Measurements from ENCODE around the gene MACO1. TPM values are rescaled to one million over a fixed set of nuclear protein-coding genes. Genes with fewer than 3 reads are reported as not detected.
"Not testable (repeated sequence)": the region's sequence is repeated elsewhere in the genome, so short reads cannot be mapped to it uniquely, and the experiment has no call there.

MACO1 gene
- polyA plus RNA-seq, 3 donors = 24.3 to 30.9 (median 28.0) TPM

GRCh38 chr1:25505656-25506385 lies 75.1 kb downstream of the MACO1 start:
- no peak for DNase-seq (ENCODE audit: extremely low read depth in 1 of 11, low read depth in 9 of 11, low spot score in 4 of 11)

DNA sequence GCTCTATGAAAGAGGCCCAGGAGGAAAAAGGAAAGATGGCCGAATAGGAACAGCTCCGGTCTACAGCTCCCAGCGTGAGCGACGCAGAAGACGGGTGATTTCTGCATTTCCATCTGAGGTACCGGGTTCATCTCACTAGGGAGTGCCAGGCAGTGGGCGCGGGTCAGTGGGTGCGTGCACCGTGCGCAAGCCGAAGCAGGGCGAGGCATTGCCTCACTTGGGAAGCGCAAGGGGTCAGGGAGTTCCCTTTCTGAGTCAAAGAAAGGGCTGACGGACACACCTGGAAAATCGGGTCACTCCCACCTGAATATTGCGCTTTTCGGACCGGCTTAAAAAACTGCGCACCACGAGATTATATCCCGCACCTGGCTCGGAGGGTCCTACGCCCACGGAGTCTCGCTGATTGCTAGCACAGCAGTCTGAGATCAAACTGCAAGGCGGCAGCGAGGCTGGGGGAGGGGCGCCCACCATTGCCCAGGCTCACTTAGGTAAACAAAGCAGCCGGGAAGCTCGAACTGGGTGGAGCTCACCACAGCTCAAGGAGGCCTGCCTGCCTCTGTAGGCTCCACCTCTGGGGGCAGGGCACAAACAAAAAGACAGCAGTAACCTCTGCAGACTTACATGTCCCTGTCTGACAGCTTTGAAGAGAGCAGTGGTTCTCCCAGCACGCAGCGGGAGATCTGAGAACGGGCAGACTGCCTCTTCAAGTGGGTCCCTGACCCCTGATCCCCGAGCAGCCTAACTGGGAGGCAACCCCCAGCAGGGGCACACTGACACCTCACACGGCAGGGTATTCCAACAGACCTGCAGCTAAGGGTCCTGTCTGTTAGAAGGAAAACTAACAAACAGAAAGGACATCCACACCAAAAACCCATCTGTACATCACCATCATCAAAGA lies 76.1 kb downstream of the MACO1 start:
- DNase-seq (ENCODE audit: extremely low read depth in 1 of 11, low read depth in 9 of 11, low spot score in 4 of 11) = not testable (repeated sequence)

- no peak for DNase-seq (ENCODE audit: extremely low read depth in 1 of 11, low read depth in 9 of 11, low spot score in 4 of 11)
Measured at GRCh38 chr1:25513666-25514065, 83.0 kb downstream of the MACO1 start.

DNA sequence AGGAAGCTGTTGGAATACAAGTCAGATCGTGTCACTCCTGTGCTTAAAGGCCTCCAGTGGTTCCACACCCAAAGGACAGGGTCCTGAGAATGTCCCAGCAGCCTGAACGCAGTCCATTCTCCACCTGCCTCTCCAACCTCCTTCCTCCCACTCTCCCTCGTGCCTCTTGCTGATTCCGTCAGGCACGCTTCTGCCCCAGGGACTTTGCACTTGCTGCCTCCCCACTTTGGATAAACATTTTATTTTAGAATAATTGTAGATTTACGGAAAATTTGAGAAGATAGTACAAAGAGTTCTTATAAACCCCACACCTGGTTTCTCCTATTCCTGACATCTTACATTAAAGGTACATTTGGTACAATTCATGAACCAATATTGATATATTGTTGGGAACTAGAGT lies 84.3 kb downstream of the MACO1 start:
- no peak for DNase-seq (ENCODE audit: extremely low read depth in 1 of 11, low read depth in 9 of 11, low spot score in 4 of 11)

GRCh38 chr1:25516686-25517085 lies 86.0 kb downstream of the MACO1 start:
- DNase-seq (ENCODE audit: extremely low read depth in 1 of 11, low read depth in 9 of 11, low spot score in 4 of 11) = no peak

DNA sequence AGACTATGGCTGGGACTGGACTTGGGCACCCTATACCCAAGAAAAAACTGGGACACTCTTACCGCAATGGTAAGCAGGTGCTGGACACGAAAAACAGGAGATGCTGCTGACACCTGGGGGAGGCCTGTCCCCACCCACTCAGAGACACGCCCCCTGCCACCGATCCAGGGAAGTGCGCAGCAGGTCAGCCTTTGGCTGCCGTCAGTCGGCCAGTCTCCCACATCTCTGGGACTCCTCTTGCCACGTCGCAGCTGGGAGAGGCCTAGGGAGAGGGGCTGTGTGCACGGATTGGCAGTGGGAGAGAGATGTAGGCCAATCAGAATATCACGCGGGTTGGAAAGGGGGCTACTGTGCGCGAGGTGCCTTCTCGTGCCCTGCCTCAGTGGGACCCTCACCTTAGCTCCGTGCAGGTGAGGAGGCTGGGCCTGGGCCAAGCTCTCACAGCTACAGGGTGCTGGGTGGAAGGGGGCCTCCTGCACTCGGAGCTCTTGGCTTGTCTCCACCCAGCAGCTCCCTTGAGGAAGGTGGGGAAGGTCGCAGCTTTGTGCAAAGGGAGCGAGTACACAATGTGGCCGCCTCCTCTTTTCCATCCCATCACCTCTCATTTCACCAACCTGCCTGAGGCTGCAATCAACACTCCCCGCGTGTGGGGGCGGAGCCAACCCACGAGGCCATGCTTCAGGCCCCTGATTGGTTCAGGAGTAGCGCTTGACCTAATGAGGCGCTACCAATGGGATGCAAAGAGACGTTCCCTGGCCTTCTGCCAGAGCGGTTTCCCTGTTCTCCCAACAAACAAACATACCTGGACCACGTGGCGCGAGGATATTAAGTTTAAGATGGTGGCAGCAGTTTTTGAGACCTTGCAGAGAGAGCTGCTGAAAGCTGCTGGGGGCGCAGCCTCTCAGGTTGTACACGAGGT lies 87.0 kb downstream of the MACO1 start:
- DNase-seq (ENCODE audit: extremely low read depth in 1 of 11, low read depth in 9 of 11, low spot score in 4 of 11) = no peak

- no peak for DNase-seq (ENCODE audit: extremely low read depth in 1 of 11, low read depth in 9 of 11, low spot score in 4 of 11)
Measured at GRCh38 chr1:25519624-25520023, 88.9 kb downstream of the MACO1 start.

DNA sequence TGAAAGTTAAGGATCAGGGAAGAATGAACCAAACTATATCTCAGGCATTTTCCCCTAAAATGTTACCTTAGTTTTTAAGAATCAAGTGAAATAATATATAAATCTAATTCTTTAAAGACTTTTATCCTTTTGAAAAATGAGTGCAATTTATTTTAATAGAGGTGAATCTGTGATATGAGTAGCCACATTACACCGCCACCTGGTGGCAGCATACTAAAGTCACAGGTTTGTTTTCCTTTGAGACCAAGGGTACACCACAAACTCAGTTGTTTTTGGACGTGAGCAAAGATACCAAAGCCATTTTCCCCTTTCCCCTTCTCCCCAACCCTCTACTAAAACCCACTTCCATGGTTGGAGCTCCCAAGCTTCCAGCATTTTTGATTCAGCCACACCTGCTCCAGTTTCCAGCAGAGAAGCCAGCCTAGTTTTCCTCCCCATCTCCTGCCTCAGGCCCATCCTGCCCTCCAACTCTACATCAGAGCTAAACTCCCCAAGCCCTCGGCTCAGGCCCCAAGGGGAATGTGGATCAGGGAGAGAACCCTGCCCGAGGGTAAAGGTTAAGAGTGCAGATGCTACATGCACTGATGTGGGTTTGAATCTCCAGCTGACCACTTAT lies 89.9 kb downstream of the MACO1 start:
- DNase-seq (ENCODE audit: extremely low read depth in 1 of 11, low read depth in 9 of 11, low spot score in 4 of 11) = no peak

DNA sequence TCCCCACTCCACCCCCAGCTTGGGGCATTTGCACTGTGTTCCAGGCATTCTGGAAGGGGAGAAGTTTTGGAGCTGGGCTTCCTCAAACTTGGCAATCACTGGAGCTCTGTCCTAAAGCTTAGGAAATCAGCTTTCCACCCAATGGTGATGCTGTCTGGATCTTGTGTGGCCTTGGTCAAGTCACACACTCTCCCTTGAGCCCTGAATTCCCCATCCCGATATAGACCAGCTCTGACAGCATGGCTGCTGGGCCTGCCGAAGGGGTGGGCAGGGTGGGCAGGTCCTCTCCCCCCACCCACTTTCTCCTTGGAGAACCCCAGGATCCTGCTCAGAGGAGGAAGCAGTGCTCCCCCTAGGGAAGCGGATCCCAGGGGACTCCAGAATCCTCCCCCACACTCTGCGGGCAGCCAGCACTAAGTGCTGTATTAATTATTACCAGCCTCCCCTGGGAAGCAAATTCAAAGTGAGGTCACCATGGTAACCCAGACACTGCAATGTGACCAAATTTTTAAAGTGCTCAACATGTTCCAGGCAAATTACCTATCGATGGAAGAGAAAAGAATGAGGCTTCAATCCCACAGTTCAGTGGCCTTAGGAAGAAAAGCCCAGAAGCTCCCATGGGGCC lies 91.4 kb downstream of the MACO1 start:
- DNase-seq (ENCODE audit: extremely low read depth in 1 of 11, low read depth in 9 of 11, low spot score in 4 of 11) = no peak

- DNase-seq (ENCODE audit: extremely low read depth in 1 of 11, low read depth in 9 of 11, low spot score in 4 of 11) = no peak
Measured at GRCh38 chr1:25523542-25523941, 92.8 kb downstream of the MACO1 start.

DNA sequence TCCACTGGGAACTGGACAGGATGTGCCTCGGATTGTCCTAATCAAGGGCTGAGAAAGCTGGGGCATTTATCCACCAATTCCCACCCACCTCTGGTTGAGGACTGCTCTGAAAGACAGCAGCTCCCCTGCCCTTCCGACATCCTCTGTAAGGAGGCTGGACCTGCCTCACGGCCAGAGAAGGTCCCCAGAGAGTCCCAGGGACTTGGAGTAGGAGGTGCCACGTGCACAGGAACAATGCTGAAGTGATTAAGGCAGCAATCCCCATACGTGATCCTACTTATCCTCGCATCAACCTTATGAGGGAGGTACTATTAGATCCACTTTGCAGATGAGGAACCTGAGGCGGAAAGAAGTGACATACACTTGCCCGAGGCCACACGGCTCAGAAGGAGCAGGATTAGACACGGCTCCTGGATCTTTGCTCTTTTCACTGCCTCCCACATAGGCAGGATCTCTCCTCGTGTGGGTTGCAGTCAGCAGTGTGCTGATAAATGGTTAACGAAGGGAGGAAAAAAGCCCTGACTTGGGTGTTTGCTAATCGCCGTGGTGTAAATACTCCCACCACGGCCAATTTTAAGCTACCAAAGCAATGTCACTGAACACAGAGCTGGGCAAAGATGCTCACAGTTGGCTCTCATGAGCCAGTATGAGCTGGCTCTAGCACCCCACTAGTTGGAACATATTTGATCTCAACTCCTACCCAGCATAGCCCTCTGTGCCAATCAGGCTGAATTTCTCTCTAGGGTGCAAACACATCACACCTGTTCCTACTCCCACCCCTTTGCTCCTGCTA lies 94.1 kb downstream of the MACO1 start:
- DNase-seq (ENCODE audit: extremely low read depth in 1 of 11, low read depth in 9 of 11, low spot score in 4 of 11) = no peak

GRCh38 chr1:25525361-25525688 lies 94.6 kb downstream of the MACO1 start:
- DNase-seq (ENCODE audit: extremely low read depth in 1 of 11, low read depth in 9 of 11, low spot score in 4 of 11) = no peak

- DNase-seq (ENCODE audit: extremely low read depth in 1 of 11, low read depth in 9 of 11, low spot score in 4 of 11) = no peak
Measured at GRCh38 chr1:25526753-25527152, 96.1 kb downstream of the MACO1 start.

- no peak for DNase-seq (ENCODE audit: extremely low read depth in 1 of 11, low read depth in 9 of 11, low spot score in 4 of 11)
Measured at GRCh38 chr1:25527226-25527846, 96.6 kb downstream of the MACO1 start.

DNA sequence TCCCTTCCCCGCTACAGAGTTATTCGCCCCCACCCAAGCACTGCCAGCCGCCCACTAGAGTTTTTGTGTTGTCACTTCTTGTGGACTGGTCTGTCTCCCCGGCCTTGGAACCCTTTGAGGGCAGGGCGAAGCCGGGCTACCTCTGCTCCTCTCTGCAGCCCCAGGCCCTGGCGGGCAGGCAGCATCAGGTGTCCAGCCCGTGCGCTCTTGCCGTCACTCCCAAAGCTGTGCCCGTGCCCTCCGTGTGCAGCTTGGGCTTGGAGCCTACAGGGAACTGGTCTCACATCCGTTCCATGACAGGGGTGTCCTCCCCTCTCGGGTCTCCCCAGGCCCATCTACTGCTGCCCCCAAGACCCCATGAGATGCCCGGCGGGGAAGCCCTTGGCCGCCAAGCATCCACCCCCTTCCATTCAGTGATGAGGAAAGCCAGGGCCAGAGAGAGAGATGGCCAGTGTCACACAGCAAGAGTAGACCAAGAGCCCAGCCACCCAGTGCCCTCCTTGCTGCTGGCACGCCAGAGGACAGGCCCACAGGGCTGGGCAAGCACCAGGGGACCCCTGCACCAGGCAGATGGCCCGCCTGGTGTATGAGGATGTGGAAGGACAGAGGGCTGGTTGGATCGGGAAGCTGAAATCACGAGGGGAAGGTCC lies 97.4 kb downstream of the MACO1 start:
- no peak for DNase-seq (ENCODE audit: extremely low read depth in 1 of 11, low read depth in 9 of 11, low spot score in 4 of 11)

- DNase-seq (ENCODE audit: extremely low read depth in 1 of 11, low read depth in 9 of 11, low spot score in 4 of 11) = no peak
Measured at GRCh38 chr1:25528881-25529517, 98.3 kb downstream of the MACO1 start.

All from renal cortex interstitium (tissue), 11 donors.